Islet precursor cell (in vitro differentiated cells): ENCODE measurements around the gene CAMK4.

Experiments used
- DNase-seq: peaks from one replicate; pipeline ENCODE4 v3.0.0-alpha.2; 2018

Gene CAMK4

GRCh38 chr5:111223787-111224560 lies at the start of gene CAMK4:
Gene CAMK4 (plus strand): TSS chr5:111224384. CDS start chr5:111224484, 100 bp downstream.
- peak; percentile 94 for DNase-seq

GRCh38 chr5:111183064-111183463 lies 41.1 kb upstream of the CAMK4 start:
- DNase-seq = no peak

- no peak for DNase-seq
These were observed 37.1 kb upstream of the CAMK4 start for GRCh38 chr5:111187079-111187478.

- no peak for DNase-seq
These were observed 30.1 kb upstream of the CAMK4 start for GRCh38 chr5:111194053-111194452.

- no peak for DNase-seq
These were observed 29.3 kb upstream of the CAMK4 start for GRCh38 chr5:111194925-111195324.

GRCh38 chr5:111197523-111197922 lies 26.7 kb upstream of the CAMK4 start:
- DNase-seq = no peak

- no peak for DNase-seq
These were observed 25.8 kb upstream of the CAMK4 start for GRCh38 chr5:111198281-111198966.

- no peak for DNase-seq
These were observed 23.4 kb upstream of the CAMK4 start for GRCh38 chr5:111200828-111201227.

GRCh38 chr5:111201705-111202104 lies 22.5 kb upstream of the CAMK4 start:
- no peak for DNase-seq

- no peak for DNase-seq
These were observed 12.8 kb upstream of the CAMK4 start for GRCh38 chr5:111211341-111211740.

GRCh38 chr5:111214052-111214742 lies 10.0 kb upstream of the CAMK4 start:
- no peak for DNase-seq

- no peak for DNase-seq
These were observed 8.2 kb upstream of the CAMK4 start for GRCh38 chr5:111215971-111216370.

- DNase-seq = no peak
These were observed 3.0 kb upstream of the CAMK4 start for GRCh38 chr5:111221139-111221538.

- no peak for DNase-seq
These were observed 940 bp upstream of the CAMK4 start for GRCh38 chr5:111223101-111223786.

- DNase-seq = no peak
These were observed 569 bp downstream of the CAMK4 start for GRCh38 chr5:111224561-111225345.

- DNase-seq = no peak
These were observed 1.7 kb downstream of the CAMK4 start for GRCh38 chr5:111225926-111226325.

- no peak for DNase-seq
These were observed 2.4 kb downstream of the CAMK4 start for GRCh38 chr5:111226556-111226955.

GRCh38 chr5:111227226-111227782 lies 3.1 kb downstream of the CAMK4 start:
- no peak for DNase-seq

GRCh38 chr5:111227801-111228200 lies 3.6 kb downstream of the CAMK4 start:
- DNase-seq = peak; percentile 74

GRCh38 chr5:111228520-111229220 lies 4.5 kb downstream of the CAMK4 start:
- DNase-seq = no peak

GRCh38 chr5:111229221-111229835 lies 5.1 kb downstream of the CAMK4 start:
- no peak for DNase-seq
